NCI-H1417 treated with DMSO at 0.1 percent for 48 hours (cell line): ENCODE measurements around the gene TMEM267.
A peak's percentile ranks its signal among the peaks of the same experiment; 100 is the strongest.
"Not testable (repeated sequence)": the region's sequence is repeated elsewhere in the genome, so short reads cannot be mapped to it uniquely, and the experiment has no call there.

Experiments
- DNase-seq: peaks from one replicate; lab custom pipeline; 2025; lab: John Stamatoyannopoulos, UW

TMEM267 gene, protein sequence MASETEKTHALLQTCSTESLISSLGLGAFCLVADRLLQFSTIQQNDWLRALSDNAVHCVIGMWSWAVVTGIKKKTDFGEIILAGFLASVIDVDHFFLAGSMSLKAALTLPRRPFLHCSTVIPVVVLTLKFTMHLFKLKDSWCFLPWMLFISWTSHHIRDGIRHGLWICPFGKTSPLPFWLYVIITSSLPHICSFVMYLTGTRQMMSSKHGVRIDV

DNA sequence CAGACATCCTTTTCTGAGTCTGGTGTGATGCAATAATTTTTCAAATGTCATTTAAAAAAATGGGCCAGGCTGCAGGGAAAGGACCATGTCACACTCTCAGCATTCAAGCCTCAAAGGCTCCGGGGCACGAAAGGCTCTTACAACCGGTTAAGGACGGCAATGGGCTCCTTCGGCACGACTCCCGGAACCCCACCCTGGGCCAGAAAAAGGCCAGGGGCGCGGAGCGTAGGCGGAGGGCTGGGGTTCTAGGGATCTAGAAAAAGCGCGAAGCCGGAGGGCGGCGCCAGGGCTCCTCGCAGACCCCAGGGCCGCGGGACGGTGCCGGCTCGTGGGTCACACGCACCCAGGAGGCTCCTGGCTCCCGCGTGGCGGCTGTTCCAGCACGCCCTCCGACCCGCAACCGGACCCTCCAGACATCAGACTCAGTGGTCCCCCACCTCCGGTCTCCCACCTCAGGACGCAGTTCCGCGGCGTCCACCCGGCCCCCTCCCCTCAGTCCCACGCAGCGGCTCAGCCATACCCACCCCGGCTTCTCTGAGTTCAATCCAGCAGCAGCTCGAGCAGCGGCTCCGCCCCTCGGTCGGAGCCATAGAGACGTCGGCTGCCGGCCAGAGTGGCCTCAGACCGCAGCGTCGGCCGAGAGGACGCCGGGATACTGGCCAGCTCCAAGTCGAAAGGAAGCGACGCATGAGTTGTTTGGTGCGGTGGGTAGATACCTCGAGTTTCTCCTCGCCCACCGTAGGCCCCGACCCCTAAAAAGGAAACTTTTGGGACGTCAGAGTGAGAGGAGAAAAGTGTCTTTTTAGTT is at the start of gene TMEM267:
Gene TMEM267 (minus strand): TSS at position 568 of the 808 bp plus-strand sequence. CDS start 29,896 bp downstream, outside the sequence.
- DNase-seq: peak; percentile 13

DNA sequence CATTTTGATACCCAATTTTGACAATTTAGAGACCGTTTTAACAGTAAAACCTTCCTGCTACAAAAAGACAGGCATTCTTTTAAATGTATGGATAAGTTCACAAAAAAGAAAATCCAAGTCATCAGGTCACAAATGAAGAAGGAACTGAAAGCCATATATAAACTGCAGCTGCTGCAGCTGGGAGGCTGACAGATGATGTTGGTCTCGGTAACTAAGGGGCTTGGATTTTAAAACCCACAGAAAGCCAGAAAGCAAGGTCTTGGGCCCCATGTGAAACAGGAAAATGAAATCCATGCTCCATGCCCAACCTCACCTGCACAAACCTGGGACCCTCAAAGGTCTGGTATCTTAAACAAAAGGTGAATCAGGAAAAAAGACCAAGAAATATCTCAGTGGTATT is 47.0 kb upstream of the TMEM267 start:
- no peak for DNase-seq

DNA sequence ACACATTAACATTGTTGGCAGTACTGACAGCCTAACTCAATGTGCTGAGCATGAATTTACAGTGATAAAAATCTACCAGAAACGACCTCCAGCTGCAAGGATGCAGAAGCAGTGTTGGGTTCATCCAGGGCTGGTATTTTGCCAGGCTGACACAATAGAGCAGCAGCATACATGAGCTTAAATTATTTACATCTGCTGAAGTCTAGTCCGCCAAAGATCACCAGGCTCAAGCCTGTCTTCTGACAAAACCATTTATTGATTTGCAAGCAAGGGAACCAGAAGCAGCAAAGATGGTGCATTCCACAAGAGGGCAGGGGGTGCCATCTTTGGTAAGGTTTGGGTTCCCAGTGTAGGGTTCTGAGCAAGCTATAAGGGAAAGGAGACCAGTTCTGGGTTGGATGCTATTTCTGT is 40.0 kb upstream of the TMEM267 start:
- DNase-seq: no peak

DNA sequence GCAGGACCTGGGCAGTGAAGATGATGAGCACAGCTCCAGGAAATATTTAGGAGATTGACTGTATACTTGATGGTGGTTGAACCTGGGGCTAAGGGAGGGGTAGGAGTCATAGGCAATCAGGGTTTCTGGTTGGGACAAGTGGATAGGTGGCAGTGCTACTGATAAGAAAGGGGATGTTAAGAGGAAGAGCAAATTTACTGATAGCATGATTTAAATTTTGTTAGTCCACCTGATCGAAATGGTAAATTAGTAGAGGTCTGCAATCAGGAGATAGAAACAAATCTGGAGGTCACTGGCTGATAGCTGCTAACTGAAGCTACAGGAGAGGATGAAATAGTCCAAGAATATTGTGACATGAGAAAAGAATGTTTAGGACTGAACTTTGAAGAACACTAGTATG is 37.0 kb upstream of the TMEM267 start:
- no peak for DNase-seq

DNA sequence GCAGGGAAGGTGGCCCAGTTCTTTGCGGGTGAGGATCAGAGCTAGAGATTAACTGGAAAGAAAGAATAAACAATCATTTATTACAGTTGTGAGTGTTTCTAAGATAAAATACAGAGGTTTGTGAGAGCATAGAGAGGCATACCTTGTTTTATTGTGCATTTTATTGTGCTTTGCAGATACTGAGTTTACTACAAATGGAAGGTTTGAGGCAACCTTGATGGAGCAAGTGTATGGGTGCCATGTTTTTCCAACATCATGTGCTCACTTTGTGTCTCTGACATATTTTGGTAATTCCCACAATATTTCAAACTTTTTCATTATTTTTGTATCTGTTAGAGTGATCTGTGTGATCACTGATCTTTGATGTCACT is 32.0 kb upstream of the TMEM267 start:
- no peak for DNase-seq

DNA sequence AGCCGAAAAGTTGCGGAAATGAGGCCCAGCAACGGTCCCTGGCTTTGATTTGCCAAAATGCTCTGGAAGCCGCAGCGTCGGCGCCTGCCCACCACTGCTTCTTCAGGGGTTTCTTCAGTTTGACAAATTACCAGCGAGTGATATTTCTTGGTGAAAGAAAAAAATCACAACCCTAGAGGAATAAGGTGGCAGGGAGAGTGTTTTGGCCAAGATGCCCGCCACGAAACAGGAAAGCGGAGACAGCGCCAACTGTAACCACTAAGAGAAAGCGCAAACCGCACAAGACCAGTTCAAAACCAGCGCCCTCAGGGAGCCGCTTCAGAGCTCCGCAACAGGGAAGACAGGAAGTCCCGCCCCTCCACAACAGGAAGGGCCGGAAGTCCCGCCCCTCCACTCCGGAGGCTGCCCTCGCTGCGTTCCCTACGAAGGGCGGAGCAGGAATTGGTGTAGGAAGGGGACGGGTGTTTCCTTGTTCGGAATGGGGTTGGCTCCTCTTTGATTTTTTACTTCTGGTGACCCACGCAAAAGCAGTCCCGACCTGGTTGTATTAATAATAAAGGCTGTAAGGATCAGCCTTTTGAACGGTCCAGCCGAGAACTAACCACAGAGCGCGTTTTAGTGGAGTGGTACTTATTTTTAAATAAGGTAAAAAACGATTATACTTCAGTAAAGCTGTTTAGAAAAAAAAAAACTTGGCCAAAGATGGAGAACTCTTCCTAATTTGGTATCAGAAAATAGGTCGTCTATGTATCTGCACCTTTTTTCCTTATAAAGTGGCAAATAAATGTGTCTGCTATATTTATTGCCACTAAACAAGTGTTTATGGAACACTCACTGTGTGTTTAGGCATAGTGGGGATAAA is 31.4 kb upstream of the TMEM267 start, which contains the start of gene C5orf34:
Gene C5orf34 (minus strand): TSS at position 333 of the 862 bp plus-strand sequence. CDS start 5,809 bp downstream, outside the sequence.
- peak; percentile 85 for DNase-seq

DNA sequence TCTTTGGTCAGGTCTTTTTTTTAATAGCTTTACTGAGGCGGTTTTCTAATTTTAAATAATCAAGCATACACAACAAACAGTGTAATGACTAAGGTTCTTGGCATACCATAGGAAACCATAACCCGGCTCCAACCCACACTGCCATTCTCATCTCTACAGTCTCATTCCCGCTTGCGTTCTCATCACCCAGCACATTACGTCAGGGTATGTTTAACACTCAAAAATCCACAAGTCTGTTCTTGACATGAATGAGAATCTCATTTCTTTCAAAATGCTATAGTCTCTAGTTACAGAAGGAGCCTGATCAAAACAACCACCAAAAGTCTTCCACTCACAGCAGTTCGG is 30.8 kb upstream of the TMEM267 start:
- no peak for DNase-seq

DNA sequence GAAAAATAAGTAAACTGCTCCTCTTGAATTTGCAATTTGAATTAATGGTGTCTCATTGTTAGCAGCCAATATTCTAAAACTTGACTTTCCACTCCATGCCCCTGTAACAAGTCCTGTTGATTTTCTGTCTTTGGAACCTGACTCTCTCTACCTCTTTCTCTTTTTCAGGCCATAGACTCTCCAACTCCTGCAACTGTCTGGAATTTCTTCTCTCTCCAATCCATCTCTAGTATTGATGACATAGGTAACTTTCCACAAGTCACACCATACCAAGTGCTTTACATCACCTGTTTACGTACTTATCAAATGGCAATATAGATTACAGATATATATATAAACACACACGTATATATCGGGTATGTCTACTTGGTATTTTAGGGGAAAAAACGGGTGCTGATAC is 30.4 kb upstream of the TMEM267 start:
- no peak for DNase-seq

DNA sequence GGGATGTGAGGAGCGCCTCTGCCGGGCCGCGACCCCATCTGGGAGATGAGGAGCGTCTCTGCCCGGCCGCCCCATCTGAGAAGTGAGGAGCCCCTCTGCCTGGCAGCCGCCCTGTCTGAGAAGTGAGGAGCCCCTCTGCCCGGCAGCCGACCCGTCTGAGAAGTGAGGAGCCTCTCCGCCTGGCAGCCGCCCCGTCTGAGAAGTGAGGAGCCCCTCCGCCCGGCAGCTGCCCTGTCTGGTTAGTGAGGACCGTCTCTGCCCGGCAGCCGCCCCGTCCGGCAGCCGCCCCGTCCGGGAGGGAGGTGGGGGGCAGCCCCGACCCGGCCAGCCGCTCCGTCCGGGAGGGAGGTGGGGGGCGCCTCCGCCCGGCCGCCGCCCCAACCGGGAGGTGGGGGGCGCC is 27.4 kb upstream of the TMEM267 start:
- not testable (repeated sequence) for DNase-seq

DNA sequence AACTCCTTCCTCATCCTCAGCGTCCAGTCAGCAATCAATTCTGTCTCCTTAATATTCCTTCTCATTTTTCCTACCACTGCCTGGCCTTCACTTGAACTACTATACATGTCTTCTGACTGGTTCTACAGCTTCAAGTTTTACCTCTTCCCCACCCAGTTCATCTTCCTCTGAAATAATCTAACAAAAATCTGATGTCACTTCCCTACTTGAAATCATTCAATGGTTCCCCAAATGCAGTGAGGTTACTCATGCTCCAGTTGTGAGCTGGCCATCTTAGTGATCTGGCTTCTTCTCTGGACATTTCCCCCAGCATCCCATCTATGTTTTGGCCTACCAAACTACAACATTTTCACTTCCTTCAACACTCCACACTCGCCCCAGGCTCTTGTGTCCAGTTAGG is 14.9 kb upstream of the TMEM267 start:
- no peak for DNase-seq

DNA sequence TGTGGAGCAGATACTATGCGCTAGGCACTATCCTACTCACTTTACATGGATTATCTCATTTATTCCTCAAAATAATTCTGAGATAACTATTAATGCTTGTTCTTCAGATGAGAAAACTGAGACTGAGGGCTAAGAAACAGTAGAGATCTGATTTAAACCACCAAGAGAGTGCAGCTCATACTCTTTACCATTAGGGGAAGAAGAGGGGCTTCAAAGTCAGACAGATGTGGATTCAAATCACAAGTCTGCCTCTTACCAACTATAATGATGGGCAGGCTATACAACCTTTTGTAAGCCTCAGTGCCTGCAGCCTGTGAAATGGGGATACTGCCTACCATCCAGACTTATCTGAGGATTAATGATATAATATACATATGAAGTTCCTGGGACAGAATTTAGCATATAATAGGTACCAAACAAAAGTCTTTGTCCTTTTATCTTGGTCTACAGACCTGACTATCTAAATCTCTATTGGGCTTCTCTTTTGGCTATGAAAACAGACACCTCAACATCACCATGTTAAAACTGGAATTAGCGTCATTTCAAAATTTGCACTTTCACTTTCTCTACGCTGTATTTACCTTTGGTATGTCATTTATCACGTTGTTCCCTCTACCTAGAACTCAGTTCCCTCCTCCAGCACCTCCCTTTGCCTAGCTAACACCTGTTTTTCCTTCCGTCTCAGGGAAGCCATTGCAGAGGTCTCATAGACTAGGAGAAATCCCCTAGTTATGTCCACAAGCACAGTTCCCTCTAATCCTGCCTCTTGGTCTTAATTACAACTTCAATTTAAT is 13.8 kb upstream of the TMEM267 start:
- DNase-seq: no peak

DNA sequence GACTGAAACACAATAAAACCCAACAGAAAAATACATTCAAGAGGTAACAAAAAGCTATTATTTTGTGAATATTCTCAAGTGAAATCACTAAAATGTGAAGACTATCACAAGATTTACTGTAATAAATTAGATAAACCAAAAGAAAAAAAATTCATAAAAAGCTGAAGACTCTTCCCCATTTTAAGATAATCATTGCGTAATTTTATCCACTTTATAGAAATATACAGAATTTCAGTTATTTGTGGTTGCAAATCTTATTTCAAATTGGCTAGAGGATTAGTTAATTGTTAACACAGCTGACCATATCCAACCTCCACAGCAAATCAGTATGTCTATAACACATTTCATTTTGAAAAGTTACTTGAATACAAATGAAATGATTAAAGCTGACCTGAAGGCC is 7.7 kb upstream of the TMEM267 start:
- DNase-seq: no peak

DNA sequence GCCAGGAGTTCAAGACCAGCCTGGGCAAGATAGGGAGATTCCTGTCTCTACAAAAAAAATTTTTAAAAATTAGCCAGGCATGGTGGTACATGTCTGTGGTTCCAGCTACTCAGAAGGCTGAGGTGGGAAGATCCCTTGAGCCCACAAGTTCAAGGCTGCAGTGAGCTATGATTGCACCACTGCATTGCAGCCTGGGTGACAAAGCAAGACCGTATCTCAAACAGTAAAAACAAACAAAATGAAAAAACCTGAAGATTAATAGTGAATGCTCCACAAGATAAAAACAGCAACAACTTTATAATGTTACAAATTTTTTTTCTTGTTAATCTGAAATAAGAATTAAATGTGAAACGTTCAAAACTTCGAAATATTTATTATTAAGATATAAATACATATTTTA is 2.7 kb upstream of the TMEM267 start:
- no peak for DNase-seq

DNA sequence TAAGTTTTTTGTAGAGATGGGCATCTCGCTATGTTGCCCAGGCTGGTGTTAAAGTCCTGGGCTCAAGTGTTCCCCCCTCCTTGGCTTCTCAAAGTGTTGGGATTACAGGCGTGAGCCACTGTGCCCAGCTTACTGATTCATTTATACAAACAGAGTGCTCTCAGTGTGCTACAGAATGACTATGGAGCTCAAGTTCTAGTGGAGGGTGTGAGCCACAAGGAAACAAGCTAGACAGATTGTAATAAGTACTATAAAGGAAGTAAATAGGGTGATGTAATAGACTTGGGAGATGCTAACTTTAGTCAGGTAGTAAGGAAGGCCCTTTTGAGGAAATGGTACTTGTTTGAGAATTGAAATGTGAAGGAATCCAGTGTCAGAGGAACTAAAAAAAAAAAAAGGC is 1.7 kb upstream of the TMEM267 start:
- DNase-seq: no peak

DNA sequence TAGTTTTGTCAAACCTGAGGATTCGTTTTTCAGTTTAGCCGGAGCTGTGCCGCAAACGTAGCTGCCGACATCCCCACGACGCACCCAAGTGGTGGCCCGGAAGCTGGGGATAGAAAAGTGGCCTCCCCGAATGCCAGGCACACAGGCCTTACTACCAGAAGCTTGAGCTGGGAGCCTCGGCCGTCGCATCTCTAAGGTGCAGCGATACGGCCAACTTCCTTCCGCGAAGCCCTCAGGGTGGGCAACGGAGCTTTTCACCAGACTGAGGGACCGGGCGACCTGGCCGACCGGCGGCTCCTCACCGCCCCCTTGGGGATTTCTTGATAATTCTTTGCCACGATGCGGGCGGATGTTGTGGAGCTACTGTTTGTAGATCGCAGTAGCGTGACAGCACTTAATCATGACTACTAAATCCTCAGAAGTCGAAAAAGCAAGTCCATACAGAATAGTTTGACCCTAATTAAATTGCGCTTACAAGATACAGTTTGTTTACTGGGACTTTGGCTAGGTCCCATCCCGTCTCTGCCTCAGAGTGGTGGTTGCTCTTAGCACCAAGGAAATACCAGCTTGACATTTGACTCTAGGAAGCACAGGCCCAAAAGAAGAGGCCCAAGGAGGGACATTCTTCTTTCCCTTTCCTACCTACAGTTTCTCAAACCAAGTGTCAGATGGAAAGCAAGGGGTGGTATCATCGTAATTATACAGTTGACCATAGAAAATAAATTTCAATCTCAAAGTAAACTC is 613 bp upstream of the TMEM267 start:
- peak; percentile 35 for DNase-seq

DNA sequence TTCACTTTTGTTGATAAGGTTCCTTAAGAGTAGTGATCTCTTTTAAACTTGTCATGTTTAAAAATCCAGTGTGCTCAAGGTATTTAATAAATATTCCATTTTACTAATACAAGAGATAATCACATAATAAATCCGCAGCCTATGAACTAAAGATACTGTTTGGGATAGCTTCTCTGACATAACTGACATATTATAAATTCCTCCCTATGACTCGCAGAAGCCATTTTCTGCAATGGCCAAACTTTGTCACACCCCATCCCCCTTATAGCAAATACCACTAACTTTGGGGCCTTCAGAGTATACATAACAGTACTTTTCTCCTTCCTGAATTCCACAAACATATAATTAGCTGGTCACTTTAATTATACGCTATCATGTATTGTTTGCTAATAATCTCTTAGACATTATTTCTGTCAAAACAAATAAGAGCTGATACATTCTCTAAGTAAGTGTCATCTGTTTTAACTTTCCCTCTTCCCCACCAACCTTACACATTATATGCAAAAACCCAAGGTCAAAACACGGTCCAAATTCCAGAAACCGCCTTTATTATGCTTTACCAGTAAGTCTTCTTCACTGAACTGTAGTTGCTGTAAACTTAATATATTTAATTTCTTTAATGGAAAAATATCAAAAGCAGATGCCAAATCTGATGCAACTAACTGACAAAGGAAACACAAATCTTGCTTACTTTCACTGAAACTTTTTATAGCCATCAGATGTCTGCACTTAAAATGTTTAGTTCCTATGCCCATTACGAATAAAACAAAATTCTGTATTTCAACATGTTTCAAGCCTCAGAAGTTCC is 971 bp downstream of the TMEM267 start:
- DNase-seq: no peak

DNA sequence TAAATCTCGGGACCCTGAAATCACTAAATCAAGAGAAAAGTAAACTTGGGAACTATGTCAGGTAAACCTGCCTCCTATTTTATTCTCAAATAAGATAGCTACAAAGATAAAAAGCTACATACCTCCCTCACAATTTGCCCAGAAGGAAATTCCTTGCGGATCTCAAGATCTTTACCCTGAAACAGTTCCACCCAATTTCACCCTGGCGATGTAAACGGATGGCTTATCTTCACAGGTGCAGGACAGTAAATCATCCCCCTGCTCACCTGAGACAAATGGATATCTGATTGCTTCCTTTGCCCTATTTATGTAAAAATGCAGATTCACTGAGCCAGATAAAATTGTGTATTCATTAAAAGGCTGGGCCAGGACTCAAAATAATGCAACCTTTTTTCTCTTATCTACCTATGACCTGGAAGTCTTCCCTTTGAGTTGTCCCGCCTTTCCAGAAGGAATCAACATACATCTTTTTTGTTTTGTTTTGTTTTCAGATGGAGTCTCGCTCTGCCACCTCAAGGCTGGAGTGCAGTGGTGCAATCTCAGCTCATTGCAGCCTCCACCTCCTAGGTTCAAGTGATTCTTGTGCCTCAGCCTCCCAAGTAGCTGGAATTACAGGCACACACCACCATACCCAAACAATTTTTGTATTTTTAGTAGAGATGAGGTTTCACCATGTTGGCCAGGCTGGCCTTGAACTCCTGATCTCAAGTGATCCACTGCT is 13.8 kb downstream of the TMEM267 start:
- DNase-seq: no peak

DNA sequence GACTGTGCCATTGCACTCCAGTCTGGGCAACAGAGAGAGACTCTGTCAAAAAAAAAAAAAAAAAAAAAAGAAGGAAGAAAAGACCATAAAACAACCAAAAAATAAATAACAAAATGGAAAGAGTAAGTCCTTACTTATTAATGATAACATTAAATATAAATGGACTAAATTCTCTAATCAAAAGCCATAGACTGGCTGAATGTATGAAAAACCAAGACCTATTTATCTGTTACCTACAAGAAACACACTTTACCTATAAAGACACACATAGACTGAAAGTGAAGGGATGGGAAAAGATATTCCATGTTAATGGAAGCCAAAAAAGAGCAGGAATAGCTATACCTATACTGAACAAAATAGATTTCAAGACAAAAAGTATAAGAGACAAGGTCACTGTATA is 16.6 kb downstream of the TMEM267 start:
- DNase-seq: no peak

DNA sequence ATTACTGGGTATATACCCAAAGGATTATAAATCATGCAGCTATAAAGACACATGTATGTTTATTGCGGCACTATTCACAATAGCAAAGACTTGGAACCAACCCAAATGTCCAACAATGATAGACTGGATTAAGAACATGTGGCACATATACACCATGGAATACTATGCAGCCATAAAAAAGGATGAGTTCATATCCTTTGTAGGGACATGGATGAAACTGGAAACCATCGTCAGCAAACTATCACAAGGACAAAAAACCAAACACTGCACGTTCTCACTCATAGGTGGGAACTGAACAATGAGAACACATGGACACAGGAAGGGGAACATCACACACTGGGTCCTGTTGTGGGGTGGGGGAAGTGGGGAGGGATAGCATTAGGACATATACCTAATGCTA is 18.2 kb downstream of the TMEM267 start:
- not testable (repeated sequence) for DNase-seq

DNA sequence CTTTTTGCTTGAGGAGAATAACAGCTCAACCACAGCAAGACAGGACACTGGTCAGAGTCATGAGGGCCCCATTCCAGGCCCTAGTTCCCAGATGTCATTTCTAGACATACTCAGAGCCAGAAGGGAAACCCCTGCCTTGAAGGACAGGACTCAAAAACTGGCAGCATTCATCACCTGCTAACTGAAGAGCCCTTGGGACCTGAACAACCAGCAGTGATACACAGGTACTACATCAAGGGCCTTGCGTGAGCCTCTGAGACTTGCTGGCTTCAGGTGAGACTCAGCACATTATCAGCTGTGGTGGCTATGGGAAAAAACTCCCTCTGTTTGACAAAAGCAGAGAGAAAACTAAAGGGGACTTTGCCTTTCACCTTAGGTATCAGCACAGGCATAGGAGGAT is 22.6 kb downstream of the TMEM267 start:
- no peak for DNase-seq
